Measurements from ENCODE around the gene COX4I1. TPM values are rescaled to one million over a fixed set of nuclear protein-coding genes. Genes with fewer than 3 reads are reported as not detected.

Gene COX4I1
- total RNA-seq, 4 donors from 2014 or later = 516 to 726 (median 632) TPM

Small RNA genes lying within 50 kb of the gene (small RNA-seq; reads per million reads assigned to genes)
- gene RNU1-103P = not detected

Other genes starting within 250 kb of the COX4I1 start
- gene GSE1, start 186.4 kb upstream of the COX4I1 start, total RNA-seq = 100 to 1,000 TPM in 1 of 4 donors, 10 to 100 TPM in 3; 54.2 to 155 (median 71.9) TPM
- 1 to 10 TPM in 1 of 4 donors, under 1 TPM in 3; 0.24 to 1.2 (median 0.55) TPM for gene GINS2, start 110.7 kb upstream of the COX4I1 start, total RNA-seq
- 1 to 10 TPM in 3 of 4 donors, not detected in 1; 5.1 to 8.4 (median 6.3) TPM for gene C16orf74, start 48.6 kb upstream of the COX4I1 start, total RNA-seq
- gene EMC8, start 151 bp upstream of the COX4I1 start, total RNA-seq = 10 to 100 TPM; 23.4 to 53.6 (median 41.7) TPM
- 10 to 100 TPM in 1 of 4 donors, 1 to 10 TPM in 3; 2.4 to 14.6 (median 5.0) TPM for gene IRF8, start 99.5 kb downstream of the COX4I1 start, total RNA-seq

Measured in thyroid gland (tissue), 4 donors.